Mesenchymal stem cell (in vitro differentiated cells and primary cell): ENCODE measurements around the gene GADD45G.
A peak's percentile ranks its signal among the peaks of the same experiment; 100 is the strongest.

Experiments
- DNase-seq: peaks from one replicate; pipeline ENCODE4 v3.0.0-alpha.2; 2013
- H2AFZ ChIP-seq: one replicate; pipeline ENCODE4 v1.6.1; 2013; ENCODE audit warnings: low read depth, mild to moderate bottlenecking, control low read depth, inconsistent platforms, low read length, moderate library complexity
- H2AK5ac ChIP-seq: 2 replicates; pipeline ENCODE4 v1.6.1; 2013; ENCODE audit warnings: low read length, moderate library complexity, mild to moderate bottlenecking, inconsistent platforms; ENCODE audit not compliant: severe bottlenecking
- H2BK120ac ChIP-seq: one replicate; pipeline ENCODE4 v1.6.1; 2013; ENCODE audit warnings: low read depth, mild to moderate bottlenecking, inconsistent platforms, low read length, moderate library complexity
- H2BK12ac ChIP-seq, 2 experiments: one replicate each; pipeline ENCODE4 v1.6.1; 2013; ENCODE audit warnings: inconsistent platforms in 2 of 2, low read length in 2 of 2, mild to moderate bottlenecking in 2 of 2, moderate library complexity in 2 of 2, control low read depth in 1 of 2
- H2BK15ac ChIP-seq: one replicate; pipeline ENCODE4 v1.6.1; 2013; ENCODE audit warnings: mild to moderate bottlenecking, low read depth, inconsistent platforms; ENCODE audit not compliant: poor library complexity, severe bottlenecking
- H2BK5ac ChIP-seq: 2 replicates; pipeline ENCODE4 v1.6.1; 2013; ENCODE audit warnings: low read depth, mild to moderate bottlenecking, low read length, control low read depth, inconsistent platforms; ENCODE audit not compliant: poor library complexity, severe bottlenecking
- H3K14ac ChIP-seq, 2 experiments: one replicate each; pipeline ENCODE4 v1.6.1; 2013; ENCODE audit warnings: inconsistent platforms in 2 of 2, low read length in 2 of 2, control low read depth in 1 of 2, mild to moderate bottlenecking in 1 of 2, moderate library complexity in 1 of 2
- H3K18ac ChIP-seq, 2 experiments: one replicate each; pipeline ENCODE4 v1.6.1; 2013; ENCODE audit warnings: inconsistent platforms in 2 of 2, low read length in 2 of 2, control low read depth in 1 of 2, low read depth in 1 of 2, mild to moderate bottlenecking in 1 of 2
- H3K23ac ChIP-seq, 2 experiments: one replicate each; pipeline ENCODE4 v1.6.1; 2013; ENCODE audit warnings: inconsistent platforms in 2 of 2, low read length in 2 of 2, mild to moderate bottlenecking in 2 of 2, moderate library complexity in 2 of 2, control low read depth in 1 of 2
- H3K27ac ChIP-seq: 2 replicates; pipeline ENCODE4 v1.5.1; 2013; ENCODE audit warnings: mild to moderate bottlenecking, moderate library complexity, low read length, control low read depth, inconsistent platforms; ENCODE audit not compliant: poor library complexity, severe bottlenecking
- H3K27me3 ChIP-seq, 2 experiments: 2 replicates each; pipeline versions ENCODE4 v1.6.1 to v1.7.0; 2013; ENCODE audit warnings: low read length in 2 of 2, mild to moderate bottlenecking in 2 of 2, moderate library complexity in 2 of 2, control low read depth in 1 of 2, inconsistent platforms in 1 of 2; ENCODE audit not compliant: control insufficient read depth in 1 of 2, insufficient read depth in 1 of 2
- H3K36me3 ChIP-seq, 2 experiments: 2 replicates each; pipeline versions ENCODE4 v1.6.1 to v1.7.0; 2013; ENCODE audit warnings: low read length in 2 of 2, control low read depth in 1 of 2, inconsistent platforms in 1 of 2, low read depth in 1 of 2, mild to moderate bottlenecking in 1 of 2; ENCODE audit not compliant: insufficient read depth in 2 of 2, control insufficient read depth in 1 of 2
- H3K4ac ChIP-seq, 2 experiments: one replicate each; pipeline ENCODE4 v1.6.1; 2013; ENCODE audit warnings: inconsistent platforms in 2 of 2, low read length in 2 of 2, mild to moderate bottlenecking in 2 of 2, moderate library complexity in 2 of 2, control low read depth in 1 of 2, low read depth in 1 of 2
- H3K4me1 ChIP-seq: 2 replicates; pipeline ENCODE4 v1.6.1; 2013; ENCODE audit warnings: low read depth, low read length, control low read depth; ENCODE audit not compliant: control insufficient read depth, insufficient read depth
- H3K4me2 ChIP-seq: 2 replicates; pipeline ENCODE4 v1.6.1; 2013; ENCODE audit warnings: low read length, mild to moderate bottlenecking, inconsistent platforms; ENCODE audit not compliant: poor library complexity, severe bottlenecking
- H3K4me3 ChIP-seq, 2 experiments: 2 replicates each; pipeline versions ENCODE4 v1.5.1 to v1.7.0; 2013; ENCODE audit warnings: low read length in 2 of 2, mild to moderate bottlenecking in 2 of 2, control low read depth in 1 of 2, low read depth in 1 of 2; ENCODE audit not compliant: insufficient read depth in 1 of 2
- H3K79me1 ChIP-seq: replicated peaks from 2 replicates; pipeline ENCODE4 v1.6.1; 2013; ENCODE audit warnings: mild to moderate bottlenecking, control low read depth, low read length, inconsistent platforms; ENCODE audit not compliant: poor library complexity, severe bottlenecking
- H3K9ac ChIP-seq: 2 replicates; pipeline ENCODE4 v1.7.0; 2013; ENCODE audit warnings: mild to moderate bottlenecking, low read length, moderate library complexity
- H3K9me3 ChIP-seq: 2 replicates; pipeline ENCODE4 v1.7.0; 2013; ENCODE audit warnings: mild to moderate bottlenecking, low read length; ENCODE audit not compliant: control insufficient read depth
- H4K8ac ChIP-seq: one replicate; pipeline ENCODE4 v1.6.1; 2013; ENCODE audit warnings: inconsistent platforms, mild to moderate bottlenecking, low read length, moderate library complexity
- H4K91ac ChIP-seq: one replicate; pipeline ENCODE4 v1.6.1; 2013; ENCODE audit warnings: mild to moderate bottlenecking, low read length, inconsistent platforms
- WGBS: methylation state at CpG from one replicate; pipeline ENCODE4 v1.1.7; 2013; ENCODE audit warnings: mixed read lengths; 5-methylcytosine and 5-hydroxymethylcytosine counted together

Gene GADD45G

GRCh38 chr9:89648247-89649000 is 43.6 kb downstream of the GADD45G start:
- Histone ChIP-seq H3K4ac (no peak overlapping the region), H4K8ac (peak overlapping the region; percentile 27), H2BK15ac (no peak overlapping the region), H3K79me1 (no peaks in the 10 kb centered on the region), H3K27me3 (peaks cover 63 to 65% of the 10 kb centered on the region in 2 experiments), H2BK12ac (peak overlapping the region in 1 of 2 experiments; percentile 42), H3K4me1 (peaks cover 1% of the 10 kb centered on the region), H3K4me3 (no peak overlapping the region), H2BK120ac (no peak overlapping the region), H3K23ac (no peak overlapping the region), H4K91ac (peak overlapping the region; percentile 25), H3K9ac (no peak overlapping the region), H3K4me2 (no peak overlapping the region), H3K27ac (no peak overlapping the region), H3K9me3 (peaks cover 4% of the 10 kb centered on the region), H2BK5ac (no peak overlapping the region), H2AK5ac (no peak overlapping the region), H3K14ac (peak overlapping the region in 1 of 2 experiments; percentile 88), H2AFZ (no peak overlapping the region), H3K36me3 (no peaks in the 10 kb centered on the region), H3K18ac (no peak overlapping the region)
- no peak for DNase-seq
- 80% methylated on average over 10 of the region's 11 CpGs for WGBS

- no peaks in the 10 kb centered on the region for H3K79me1 ChIP-seq
- no peak overlapping the region for H2AK5ac ChIP-seq
- H2BK15ac ChIP-seq: no peak overlapping the region
- H2AFZ ChIP-seq: no peak overlapping the region
- H3K27ac ChIP-seq: no peak overlapping the region
- no peak overlapping the region for H3K4me2 ChIP-seq
- H3K14ac ChIP-seq: no peak overlapping the region
- no peak for DNase-seq
- H2BK12ac ChIP-seq: no peak overlapping the region
- WGBS: 86% methylated on average over 8 of the region's 8 CpGs
- no peak overlapping the region for H3K18ac ChIP-seq
- no peaks in the 10 kb centered on the region for H3K36me3 ChIP-seq
- H2BK120ac ChIP-seq: no peak overlapping the region
- H4K8ac ChIP-seq: no peak overlapping the region
- peaks cover 59 to 64% of the 10 kb centered on the region in 2 experiments for H3K27me3 ChIP-seq
- H3K23ac ChIP-seq: no peak overlapping the region
- H3K4me1 ChIP-seq: peaks cover 1% of the 10 kb centered on the region
- H3K4me3 ChIP-seq: no peak overlapping the region
- H3K9me3 ChIP-seq: peaks cover 4% of the 10 kb centered on the region
- no peak overlapping the region for H3K4ac ChIP-seq
- H4K91ac ChIP-seq: no peak overlapping the region
- H2BK5ac ChIP-seq: no peak overlapping the region
- H3K9ac ChIP-seq: no peak overlapping the region
These were observed 44.4 kb downstream of the GADD45G start for GRCh38 chr9:89649039-89649691.

- H2BK5ac ChIP-seq: no peak overlapping the region
- no peak overlapping the region for H4K91ac ChIP-seq
- H3K18ac ChIP-seq: no peak overlapping the region
- H3K27ac ChIP-seq: no peak overlapping the region
- no peak overlapping the region for H3K4me3 ChIP-seq
- H2BK12ac ChIP-seq: no peak overlapping the region
- no peak overlapping the region for H2BK15ac ChIP-seq
- peaks cover 14% of the 10 kb centered on the region for H3K4me1 ChIP-seq
- no peak overlapping the region for H2BK120ac ChIP-seq
- no peak overlapping the region for H3K14ac ChIP-seq
- no peak overlapping the region for H2AK5ac ChIP-seq
- H3K23ac ChIP-seq: no peak overlapping the region
- peaks cover 25 to 65% of the 10 kb centered on the region in 2 experiments for H3K27me3 ChIP-seq
- no peak overlapping the region for H3K4me2 ChIP-seq
- H2AFZ ChIP-seq: no peak overlapping the region
- H3K9me3 ChIP-seq: no peaks in the 10 kb centered on the region
- no peak overlapping the region for H3K4ac ChIP-seq
- no peak overlapping the region for H4K8ac ChIP-seq
- H3K9ac ChIP-seq: no peak overlapping the region
- H3K36me3 ChIP-seq: no peaks in the 10 kb centered on the region
- H3K79me1 ChIP-seq: no peaks in the 10 kb centered on the region
- DNase-seq: no peak
- WGBS: 82% methylated on average over 7 of the region's 7 CpGs
These were observed 49.3 kb downstream of the GADD45G start for GRCh38 chr9:89654025-89654662.
